Transverse colon (tissue), 4 donors: ENCODE measurements around the gene PAQR4. TPM values are rescaled to one million over a fixed set of nuclear protein-coding genes. Genes with fewer than 3 reads are reported as not detected.
A peak's percentile ranks its signal among the peaks of the same experiment; 100 is the strongest.
"Not testable (repeated sequence)": the region's sequence is repeated elsewhere in the genome, so short reads cannot be mapped to it uniquely, and the experiment has no call there.

Experiments
- DNase-seq: peaks from one replicate; pipeline ENCODE4 v3.0.0-alpha.2; 2019
- H3K27ac ChIP-seq, 4 donors: fragments of 200-600 bp; sonication (generic); 2 replicates each; pipeline ENCODE4 v1.5.1; 2016 to 2018; ENCODE audit warnings: inconsistent platforms in 4 of 4
- H3K27me3 ChIP-seq: fragments of 200-600 bp; sonication (generic); 2 replicates; pipeline ENCODE4 v1.5.1; 2017; ENCODE audit warnings: inconsistent platforms
- H3K36me3 ChIP-seq, 4 donors: fragments of 200-600 bp; sonication (generic); 2 replicates each; pipeline ENCODE4 v1.5.1; 2017 to 2019; ENCODE audit warnings: inconsistent platforms in 4 of 4
- H3K4me1 ChIP-seq, 4 donors: fragments of 200-600 bp; sonication (generic); 2 replicates each; pipeline ENCODE4 v1.5.1; 2017 to 2020; ENCODE audit warnings: inconsistent platforms in 4 of 4
- H3K4me3 ChIP-seq, 4 donors: fragments of 200-600 bp; sonication (generic); 1 replicate in 1 of 4; 2 replicates in 3 of 4; pipeline versions ENCODE4 v1.5.1 to v1.6.1; 2017 to 2019; ENCODE audit warnings: inconsistent platforms in 4 of 4
- H3K9me3 ChIP-seq, 2 donors: fragments of 200-600 bp; sonication (generic); 2 replicates each; pipeline ENCODE4 v1.5.1; 2017 to 2019; ENCODE audit warnings: inconsistent platforms in 2 of 2
- CTCF ChIP-seq, 5 experiments: fragments of 200-600 bp in 3 of 5; fragments of 450-650 bp in 2 of 5; sonication (generic) in 3 of 5; IDR thresholded peaks; 1 replicate in 2 of 5; 2 replicates in 3 of 5; pipeline ENCODE4 v1.5.1; 2016 to 2017; ENCODE audit warnings: antibody characterized with exemption in 5 of 5, inconsistent platforms in 3 of 5, mild to moderate bottlenecking in 2 of 5, moderate library complexity in 1 of 5
- EP300 ChIP-seq: sonication (generic); formaldehyde crosslinking; IDR thresholded peaks from one replicate; pipeline ENCODE4 v1.6.1; 2017; ENCODE audit warnings: antibody characterized with exemption, low read depth
- POLR2A ChIP-seq: fragments of 450-650 bp; IDR thresholded peaks from one replicate; pipeline ENCODE4 v1.6.1; 2016; ENCODE audit warnings: antibody characterized with exemption, mild to moderate bottlenecking, moderate library complexity
- POLR2AphosphoS5 ChIP-seq, 3 donors: sonication (generic); formaldehyde crosslinking; IDR thresholded peaks; one replicate each; pipeline ENCODE4 v1.6.1; 2016; ENCODE audit warnings: antibody characterized with exemption in 3 of 3
- WGBS, 2 donors: methylation state at CpG; one replicate each; pipeline ENCODE4 v1.1.5; 2018; ENCODE audit warnings: low coverage in 1 of 2; 5-methylcytosine and 5-hydroxymethylcytosine counted together
- in situ Hi-C, 4 donors: fragments of 200-750 bp; cut with MboI; loops; one replicate each; pipeline versions ENCODE4 v1.15.0 to v1.15.1; 2017; ENCODE audit warnings: low sequenced_read_pairs in 3 of 4, low pct_ligation_motif_present in 1 of 4, low pct_unique_long_range_greater_than_20kb in 1 of 4
- intact Hi-C: fragments of 100-400 bp; cut with DNase I; formaldehyde crosslinking; loops from one replicate; pipeline ENCODE4 v1.15.1; 2023; ENCODE audit warnings: low total_unique reads
- total RNA-seq, 4 donors: library from RNA; depleted of rRNA; stranded (reverse); fragments of >200 nt; gene quantifications; one replicate each; pipeline ENCODE4 v1.1.0, GENCODE V29; 2016

PAQR4 gene
- total RNA-seq, 4 donors from 2014 or later: 3.0 to 5.9 (median 4.4) TPM; not detected in 1

DNA sequence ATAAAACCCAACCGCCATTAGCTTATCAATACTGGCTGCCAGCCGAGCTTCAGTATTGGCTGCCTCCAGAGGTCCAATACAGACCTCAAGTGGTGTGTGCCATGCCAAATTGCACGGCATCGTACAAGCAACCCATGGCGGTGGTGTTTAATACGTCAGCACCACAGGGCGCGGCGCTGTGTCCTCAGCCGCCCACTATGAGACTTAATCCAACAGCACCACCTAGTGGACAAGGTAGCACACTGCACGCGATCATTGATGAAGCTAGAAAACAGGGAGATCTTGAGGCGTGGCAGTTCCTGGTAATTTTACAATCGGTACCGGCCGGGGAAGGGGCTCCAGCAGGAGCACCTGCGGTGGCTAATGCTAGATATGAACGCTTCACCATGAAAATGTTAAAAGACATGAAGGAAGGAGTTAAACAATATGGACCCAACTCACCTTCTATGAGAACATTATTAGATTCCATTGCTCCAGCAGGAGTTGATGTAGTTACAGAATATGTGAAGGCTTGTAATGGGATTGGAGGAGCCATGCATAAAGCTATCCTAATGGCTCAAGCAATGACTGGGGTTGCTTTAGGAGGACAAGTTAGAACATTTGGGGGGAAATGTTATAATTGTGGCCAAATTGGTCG, 42.0 kb upstream of the PAQR4 start:
- Histone ChIP-seq H3K27ac (no peak overlapping the region), H3K27me3 (no peaks in the 10 kb centered on the region), H3K9me3 (no peaks in the 10 kb centered on the region), H3K4me1 (peaks cover 0 to 8% (median 2%) of the 10 kb centered on the region in 4 donors), H3K4me3 (no peak overlapping the region), H3K36me3 (peaks cover 0 to 11% (median 4%) of the 10 kb centered on the region in 4 donors)
- peak; percentile 96 to 98 (median 97) for TF ChIP-seq CTCF (IDR thresholded peaks at IDR 0.05)
- no peak for TF ChIP-seq POLR2A
- peak in 1 of 3 donors; percentile 37 for TF ChIP-seq POLR2AphosphoS5 (IDR thresholded peaks at IDR 0.05)
- in situ Hi-C loops: loop anchor here in 1 of 4 donors (10.0 kb wide), 1 partner anchor 52 kb away; no protein-coding TSS in a partner anchor
- peak; percentile 92 for DNase-seq
- WGBS, 2 donors: 7 to 17% methylated on average over 6 to 19 of the region's 19 CpGs
- intact Hi-C loops: no loop called here

GRCh38 chr16:2928151-2928550, 41.0 kb upstream of the PAQR4 start:
- intact Hi-C loops, H3K4me1 ChIP-seq, H3K27ac ChIP-seq, H3K9me3 ChIP-seq, H3K27me3 ChIP-seq, DNase-seq, H3K4me3 ChIP-seq: not testable (repeated sequence)
- 94% methylated on average over 4 of the region's 4 CpGs; no CpG with 5 or more reads in 1 of the 2 donors for WGBS, 2 donors
- in situ Hi-C loops: loop anchor here in 1 of 4 donors (10.0 kb wide), 1 partner anchor 53 kb away; no protein-coding TSS in a partner anchor
- peaks cover 0 to 13% (median 4%) of the 10 kb centered on the region in 4 donors for H3K36me3 ChIP-seq

DNA sequence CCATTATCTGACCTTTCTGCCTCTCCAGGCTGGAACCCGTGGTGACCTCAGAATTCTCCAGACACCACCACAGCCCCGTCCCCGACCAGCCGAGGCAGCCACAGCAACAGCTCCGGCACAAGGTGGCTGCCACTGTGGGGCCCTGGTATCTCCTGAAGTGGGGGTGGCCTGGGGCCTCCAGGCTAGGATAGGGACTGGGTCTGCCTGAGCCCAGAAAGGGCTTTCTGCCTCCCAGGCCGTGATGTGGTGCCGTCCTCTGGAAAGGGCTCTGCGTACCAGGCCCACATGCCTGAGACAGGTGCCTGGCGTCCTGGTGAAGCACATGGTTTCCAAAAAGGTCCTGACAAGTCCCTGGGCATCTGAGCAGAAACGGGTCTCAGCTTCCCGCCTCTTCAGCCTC, 40.4 kb upstream of the PAQR4 start:
- no peaks in the 10 kb centered on the region for H3K9me3 ChIP-seq
- intact Hi-C loops (no loop called here), in situ Hi-C loops (loop anchor here in 1 of 4 donors (10.0 kb wide), 1 partner anchor 54 kb away; no protein-coding TSS in a partner anchor)
- H3K27ac ChIP-seq: no peak overlapping the region
- H3K27me3 ChIP-seq: no peaks in the 10 kb centered on the region
- TF ChIP-seq CTCF (IDR thresholded peaks at IDR 0.05): no peak
- TF ChIP-seq POLR2A: no peak
- TF ChIP-seq EP300: no peak
- no peak for DNase-seq
- peaks cover 0 to 8% (median 2%) of the 10 kb centered on the region in 4 donors for H3K4me1 ChIP-seq
- H3K36me3 ChIP-seq: peaks cover 0 to 20% (median 4%) of the 10 kb centered on the region in 4 donors
- 90% methylated on average over 9 of the region's 11 CpGs; no CpG with 5 or more reads in 1 of the 2 donors for WGBS, 2 donors
- H3K4me3 ChIP-seq: no peak overlapping the region

DNA sequence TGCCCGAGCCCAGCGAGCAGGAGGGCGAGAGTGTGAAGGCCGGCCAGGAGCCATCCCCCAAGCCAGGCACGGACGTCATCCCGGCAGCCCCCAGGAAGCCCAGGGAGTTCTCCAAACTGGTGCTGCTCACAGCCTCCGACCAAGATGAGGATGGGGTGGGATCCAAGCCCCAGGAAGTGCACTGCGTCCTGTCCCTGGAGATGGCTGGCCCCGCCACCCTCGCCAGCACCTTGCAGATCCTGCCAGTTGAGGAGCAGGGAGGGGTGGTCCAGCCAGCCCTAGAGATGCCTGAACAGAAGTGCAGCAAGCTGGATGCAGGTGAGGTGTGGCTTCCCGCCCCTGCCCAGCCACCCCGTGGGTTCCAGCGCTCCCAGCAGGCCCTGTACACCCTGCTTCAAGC, 39.5 kb upstream of the PAQR4 start:
- 95% methylated on average over 14 of the region's 14 CpGs; no CpG with 5 or more reads in 1 of the 2 donors for WGBS, 2 donors
- peaks cover 0 to 28% (median 7%) of the 10 kb centered on the region in 4 donors for H3K36me3 ChIP-seq
- intact Hi-C loops: no loop called here
- H3K27ac ChIP-seq: no peak overlapping the region
- no peak overlapping the region for H3K4me3 ChIP-seq
- H3K27me3 ChIP-seq: no peaks in the 10 kb centered on the region
- H3K9me3 ChIP-seq: no peaks in the 10 kb centered on the region
- in situ Hi-C loops: loop anchor here in 1 of 4 donors (10.0 kb wide), 1 partner anchor 55 kb away; no protein-coding TSS in a partner anchor
- TF ChIP-seq EP300: no peak
- TF ChIP-seq CTCF (IDR thresholded peaks at IDR 0.05): no peak
- no peak for TF ChIP-seq POLR2AphosphoS5 (IDR thresholded peaks at IDR 0.05)
- TF ChIP-seq POLR2A: no peak
- DNase-seq: no peak
- peaks cover 0 to 8% (median 2%) of the 10 kb centered on the region in 4 donors for H3K4me1 ChIP-seq
